ENCODE data around the gene ZNF285.
"Not testable (repeated sequence)": the region's sequence is repeated elsewhere in the genome, so short reads cannot be mapped to it uniquely, and the experiment has no call there.

ZNF285 gene

DNA sequence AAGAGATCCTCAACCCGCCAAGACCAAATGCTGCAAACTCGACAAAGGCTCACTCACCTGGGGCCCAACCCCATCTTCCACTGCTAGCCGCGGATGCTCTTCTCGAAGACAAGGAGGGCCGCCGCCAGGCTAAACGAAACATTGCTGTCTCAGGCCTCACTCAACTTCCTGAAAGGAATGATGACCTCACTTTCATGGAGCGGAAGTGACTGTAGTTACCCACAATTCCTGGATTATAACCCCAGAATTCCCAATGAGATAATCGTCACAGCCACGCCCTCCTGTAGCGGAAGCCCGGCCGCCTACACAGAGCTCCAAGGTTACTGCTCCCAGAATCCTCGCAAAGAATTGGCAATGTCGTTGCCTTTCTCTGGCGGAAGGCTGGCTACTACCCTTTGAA is 34.4 kb downstream of the ZNF285 start:
- no peak overlapping the region for H3K27ac ChIP-seq (ENCODE audit: low read depth, low read length)
- H3K27me3 ChIP-seq (ENCODE audit: control insufficient read depth in 1 of 2, insufficient read depth in 2 of 2, low read length in 2 of 2): no peaks in the 10 kb centered on the region
- H3K36me3 ChIP-seq (ENCODE audit: control insufficient read depth in 1 of 2, insufficient read depth in 2 of 2, low read length in 2 of 2): no peaks in the 10 kb centered on the region
- H3K4me1 ChIP-seq (ENCODE audit: control insufficient read depth in 1 of 2, insufficient read depth in 2 of 2, low read length in 2 of 2): no peaks in the 10 kb centered on the region
- no peak overlapping the region for H3K4me3 ChIP-seq (ENCODE audit: low read depth in 1 of 2, low read length in 2 of 2)
- no peaks in the 10 kb centered on the region for H3K9me3 ChIP-seq (ENCODE audit: control insufficient read depth in 1 of 2, low read length in 2 of 2)
- H3K9ac ChIP-seq (ENCODE audit: low read depth in 1 of 2, low read length in 2 of 2): no peak overlapping the region

DNA sequence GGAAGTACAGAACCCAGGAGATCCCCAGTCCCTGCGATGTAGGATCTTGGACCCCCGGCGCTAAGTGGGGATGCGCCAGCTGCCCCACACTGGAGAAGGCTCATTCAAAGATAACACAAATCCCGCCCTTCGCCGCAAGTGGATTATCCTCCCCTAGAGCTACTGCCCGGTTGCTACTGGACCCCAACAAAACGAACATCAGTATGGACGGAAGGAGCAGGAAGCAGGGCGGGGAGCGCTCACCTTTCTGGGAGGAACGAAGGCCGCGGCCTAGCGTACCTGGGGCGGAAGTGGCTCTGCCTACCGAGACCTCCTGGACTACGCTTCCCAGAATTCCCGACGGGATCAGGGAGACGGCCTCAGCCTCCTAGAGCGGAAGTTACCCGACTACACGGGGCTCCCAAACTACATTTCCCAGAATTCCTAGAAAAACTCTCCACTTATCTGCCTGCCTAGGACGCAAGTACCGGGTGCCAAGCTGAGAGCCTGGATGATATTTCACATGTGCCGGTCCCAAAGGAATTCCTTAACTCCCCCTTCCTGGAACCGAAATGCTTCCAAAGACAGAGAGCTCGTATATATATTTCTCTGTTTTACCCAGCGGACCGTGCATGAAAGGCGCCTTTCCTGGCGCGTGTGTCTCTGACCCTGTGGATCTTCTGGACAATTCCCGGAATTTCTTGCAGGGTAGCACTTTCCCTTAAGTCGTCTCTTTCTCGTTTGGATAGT is 44.9 kb downstream of the ZNF285 start, which contains the start of gene ZNF112:
Gene ZNF112 (minus strand): TSS at position 298 of the 729 bp plus-strand sequence. CDS start 16,141 bp downstream, outside the sequence.
- Histone ChIP-seq H3K4me1 (ENCODE audit: control insufficient read depth in 1 of 2, insufficient read depth in 2 of 2, low read length in 2 of 2) (peaks cover 0 to 6% of the 10 kb centered on the region in 2 donors), H3K36me3 (ENCODE audit: control insufficient read depth in 1 of 2, insufficient read depth in 2 of 2, low read length in 2 of 2) (no peaks in the 10 kb centered on the region), H3K9me3 (ENCODE audit: control insufficient read depth in 1 of 2, low read length in 2 of 2) (peaks cover 8% of the 10 kb centered on the region in 2 donors), H3K27ac (ENCODE audit: low read depth, low read length) (peak within 1 kb of the TSS; percentile 58), H3K27me3 (ENCODE audit: control insufficient read depth in 1 of 2, insufficient read depth in 2 of 2, low read length in 2 of 2) (no peaks in the 10 kb centered on the region), H3K9ac (ENCODE audit: low read depth in 1 of 2, low read length in 2 of 2) (peak within 1 kb of the TSS; percentile 67 to 81), H3K4me3 (ENCODE audit: low read depth in 1 of 2, low read length in 2 of 2) (peak within 1 kb of the TSS; percentile 86 to 94)

DNA sequence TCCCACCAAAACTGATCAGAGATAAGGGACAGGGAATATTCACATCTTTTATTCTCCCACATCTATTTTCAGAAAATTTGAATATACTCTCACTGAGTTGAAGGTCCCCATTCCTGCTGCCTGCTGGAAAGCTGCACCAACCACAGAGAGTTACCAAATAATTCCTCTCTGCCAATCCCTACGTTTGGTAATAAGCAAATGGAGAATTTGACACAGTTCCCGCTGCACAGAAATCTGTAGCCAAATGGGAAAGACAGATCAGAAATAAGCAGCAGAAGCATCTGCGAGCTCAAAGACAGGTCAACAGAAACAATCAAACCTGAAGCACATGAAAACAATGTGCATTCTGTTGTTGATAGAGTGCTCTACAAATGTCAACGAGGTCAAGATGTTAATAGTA is 54.9 kb downstream of the ZNF285 start:
- no peak overlapping the region for H3K4me3 ChIP-seq (ENCODE audit: low read depth in 1 of 2, low read length in 2 of 2)
- no peaks in the 10 kb centered on the region for H3K4me1 ChIP-seq (ENCODE audit: control insufficient read depth in 1 of 2, insufficient read depth in 2 of 2, low read length in 2 of 2)
- no peaks in the 10 kb centered on the region for H3K27me3 ChIP-seq (ENCODE audit: control insufficient read depth in 1 of 2, insufficient read depth in 2 of 2, low read length in 2 of 2)
- H3K36me3 ChIP-seq (ENCODE audit: control insufficient read depth in 1 of 2, insufficient read depth in 2 of 2, low read length in 2 of 2): peaks cover 5 to 11% of the 10 kb centered on the region in 2 donors
- H3K9ac ChIP-seq (ENCODE audit: low read depth in 1 of 2, low read length in 2 of 2): no peak overlapping the region
- no peak overlapping the region for H3K27ac ChIP-seq (ENCODE audit: low read depth, low read length)
- peaks cover 44 to 60% of the 10 kb centered on the region in 2 donors for H3K9me3 ChIP-seq (ENCODE audit: control insufficient read depth in 1 of 2, low read length in 2 of 2)

DNA sequence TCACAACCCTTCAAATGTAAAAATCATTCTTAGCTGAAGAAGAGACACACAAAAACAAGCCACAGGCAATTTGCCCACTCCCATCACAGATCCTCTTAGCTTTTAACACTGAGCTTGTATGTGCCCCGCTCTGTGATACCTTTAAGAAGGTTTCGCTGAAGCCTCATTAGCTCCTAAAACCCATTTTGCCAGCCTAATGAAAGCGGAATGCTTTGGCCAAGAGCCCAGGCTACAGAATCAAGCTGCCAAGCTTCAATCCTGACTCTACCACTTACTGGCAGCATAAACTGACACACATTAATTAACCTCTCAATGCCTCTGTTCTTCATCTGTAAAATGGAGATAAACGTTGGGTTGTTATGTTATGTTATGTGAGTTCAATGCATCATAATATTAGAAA is 55.4 kb downstream of the ZNF285 start:
- Histone ChIP-seq H3K4me1 (ENCODE audit: control insufficient read depth in 1 of 2, insufficient read depth in 2 of 2, low read length in 2 of 2) (no peaks in the 10 kb centered on the region), H3K4me3 (ENCODE audit: low read depth in 1 of 2, low read length in 2 of 2) (no peak overlapping the region), H3K27me3 (ENCODE audit: control insufficient read depth in 1 of 2, insufficient read depth in 2 of 2, low read length in 2 of 2) (no peaks in the 10 kb centered on the region), H3K36me3 (ENCODE audit: control insufficient read depth in 1 of 2, insufficient read depth in 2 of 2, low read length in 2 of 2) (peaks cover 5 to 11% of the 10 kb centered on the region in 2 donors), H3K27ac (ENCODE audit: low read depth, low read length) (no peak overlapping the region), H3K9ac (ENCODE audit: low read depth in 1 of 2, low read length in 2 of 2) (no peak overlapping the region), H3K9me3 (ENCODE audit: control insufficient read depth in 1 of 2, low read length in 2 of 2) (peaks cover 44 to 58% of the 10 kb centered on the region in 2 donors)

DNA sequence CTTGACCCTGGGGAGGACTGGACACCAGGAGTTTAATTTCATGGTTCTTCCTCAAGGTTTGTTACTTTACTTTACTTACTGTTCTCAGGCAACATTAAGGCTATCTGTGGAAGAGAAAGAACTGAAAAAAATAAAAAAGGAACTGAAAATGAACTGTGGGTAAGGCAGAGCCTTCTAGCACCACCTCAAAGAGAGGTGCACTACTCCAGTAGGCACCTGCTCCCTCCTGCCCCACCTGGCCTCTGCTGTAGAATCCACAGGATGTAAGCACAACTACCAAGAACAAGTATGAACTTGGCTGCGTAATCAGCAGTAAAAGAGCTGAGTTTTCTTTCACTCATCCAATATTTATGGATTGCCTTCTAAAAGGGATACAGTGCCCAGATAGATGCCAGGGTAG is 57.2 kb downstream of the ZNF285 start:
- Histone ChIP-seq H3K27me3 (ENCODE audit: control insufficient read depth in 1 of 2, insufficient read depth in 2 of 2, low read length in 2 of 2) (no peaks in the 10 kb centered on the region), H3K36me3 (ENCODE audit: control insufficient read depth in 1 of 2, insufficient read depth in 2 of 2, low read length in 2 of 2) (peaks cover 12 to 21% of the 10 kb centered on the region in 2 donors), H3K9me3 (ENCODE audit: control insufficient read depth in 1 of 2, low read length in 2 of 2) (peaks cover 36 to 53% of the 10 kb centered on the region in 2 donors), H3K4me1 (ENCODE audit: control insufficient read depth in 1 of 2, insufficient read depth in 2 of 2, low read length in 2 of 2) (no peaks in the 10 kb centered on the region), H3K27ac (ENCODE audit: low read depth, low read length) (no peak overlapping the region), H3K4me3 (ENCODE audit: low read depth in 1 of 2, low read length in 2 of 2) (peak overlapping the region in 1 of 2 donors; percentile 30), H3K9ac (ENCODE audit: low read depth in 1 of 2, low read length in 2 of 2) (no peak overlapping the region)

DNA sequence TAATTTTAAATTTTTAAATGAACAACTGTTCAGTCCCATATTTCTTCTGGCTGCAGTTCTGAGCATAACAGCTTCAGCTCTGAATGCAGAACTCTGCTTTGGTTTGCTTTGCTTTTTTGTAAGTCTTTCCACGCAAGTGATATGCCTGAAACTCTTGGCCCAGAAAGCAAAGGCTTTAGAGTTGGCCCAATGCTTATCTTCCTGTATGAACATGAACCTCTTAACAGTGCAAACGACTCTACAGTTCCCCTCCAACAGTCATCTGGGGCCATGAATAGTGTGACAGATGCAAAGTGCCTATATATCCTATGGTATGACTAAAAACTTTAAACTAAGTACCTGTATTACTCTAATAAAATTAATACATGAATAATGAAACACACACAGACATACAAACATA is 59.6 kb downstream of the ZNF285 start:
- Histone ChIP-seq H3K36me3 (ENCODE audit: control insufficient read depth in 1 of 2, insufficient read depth in 2 of 2, low read length in 2 of 2) (peaks cover 23 to 24% of the 10 kb centered on the region in 2 donors), H3K27ac (ENCODE audit: low read depth, low read length) (no peak overlapping the region), H3K27me3 (ENCODE audit: control insufficient read depth in 1 of 2, insufficient read depth in 2 of 2, low read length in 2 of 2) (no peaks in the 10 kb centered on the region), H3K4me1 (ENCODE audit: control insufficient read depth in 1 of 2, insufficient read depth in 2 of 2, low read length in 2 of 2) (no peaks in the 10 kb centered on the region), H3K9me3 (ENCODE audit: control insufficient read depth in 1 of 2, low read length in 2 of 2) (peaks cover 28 to 41% of the 10 kb centered on the region in 2 donors), H3K9ac (ENCODE audit: low read depth in 1 of 2, low read length in 2 of 2) (no peak overlapping the region), H3K4me3 (ENCODE audit: low read depth in 1 of 2, low read length in 2 of 2) (no peak overlapping the region)

DNA sequence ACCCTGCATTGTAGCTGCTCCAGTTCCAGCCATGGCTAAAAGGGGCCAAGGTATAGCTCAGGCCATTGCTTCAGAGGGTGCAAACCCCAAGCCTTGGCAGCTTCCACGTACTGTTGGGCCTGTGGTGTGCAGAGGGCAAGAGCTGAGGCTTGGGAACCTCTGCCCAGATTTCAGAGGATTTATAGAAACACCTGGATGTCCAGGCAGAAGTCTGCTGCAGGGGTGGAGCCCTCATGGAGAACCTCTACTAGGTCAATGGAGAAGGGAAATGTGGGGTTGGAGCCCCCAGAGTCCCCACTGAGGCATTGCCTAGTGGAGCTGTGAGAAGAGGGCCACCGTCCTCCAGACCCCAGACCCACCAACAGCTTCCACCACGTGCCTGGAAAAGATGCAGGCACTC is 66.8 kb downstream of the ZNF285 start:
- H3K9me3 ChIP-seq (ENCODE audit: control insufficient read depth in 1 of 2, low read length in 2 of 2): peaks cover 58% of the 10 kb centered on the region in 2 donors

More for the DNA sequence above, 66.8 kb downstream of the ZNF285 start:
- H3K4me1 ChIP-seq (ENCODE audit: control insufficient read depth in 1 of 2, insufficient read depth in 2 of 2, low read length in 2 of 2); H3K27me3 ChIP-seq (ENCODE audit: control insufficient read depth in 1 of 2, insufficient read depth in 2 of 2, low read length in 2 of 2); H3K27ac ChIP-seq (ENCODE audit: low read depth, low read length); H3K9ac ChIP-seq (ENCODE audit: low read depth in 1 of 2, low read length in 2 of 2): not testable (repeated sequence)
- Histone ChIP-seq H3K36me3 (ENCODE audit: control insufficient read depth in 1 of 2, insufficient read depth in 2 of 2, low read length in 2 of 2) (peaks cover 40 to 74% of the 10 kb centered on the region in 2 donors), H3K4me3 (ENCODE audit: low read depth in 1 of 2, low read length in 2 of 2) (peak overlapping the region in 1 of 2 donors; percentile 30)
